GM18907 (cell line): ENCODE measurements around the gene KLC1.

ENCODE experiments used
- ATAC-seq: cut with Tn5 transposase; IDR thresholded peaks from one replicate; pipeline ENCODE4 v1.9.1; 2021; ENCODE audit warnings: mild to moderate bottlenecking, moderate library complexity; ENCODE audit not compliant: unreplicated experiment

The KLC1 gene

GRCh38 chr14:103744621-103745395 is 115.8 kb downstream of the KLC1 start:
- ATAC-seq = no peak

DNA sequence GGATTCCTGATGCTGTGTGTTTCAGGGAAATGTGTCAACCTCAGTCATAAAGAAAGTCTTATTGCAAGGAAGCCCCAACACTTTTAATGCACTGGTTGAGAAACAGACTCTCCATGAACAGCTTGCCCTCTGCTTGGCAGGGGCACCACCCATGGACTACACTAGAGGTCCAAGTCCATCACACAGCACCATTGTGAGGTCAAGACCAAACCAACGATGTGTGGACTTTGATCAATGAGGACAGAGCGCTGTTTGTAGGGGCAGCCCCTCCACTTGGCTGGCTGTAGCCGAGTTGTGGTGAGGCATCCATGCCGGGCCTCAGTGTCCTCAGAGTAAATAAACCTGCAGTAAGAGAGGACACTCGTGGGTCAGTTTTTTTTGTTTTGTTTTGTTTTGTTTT is 116.4 kb downstream of the KLC1 start:
- no peak for ATAC-seq

DNA sequence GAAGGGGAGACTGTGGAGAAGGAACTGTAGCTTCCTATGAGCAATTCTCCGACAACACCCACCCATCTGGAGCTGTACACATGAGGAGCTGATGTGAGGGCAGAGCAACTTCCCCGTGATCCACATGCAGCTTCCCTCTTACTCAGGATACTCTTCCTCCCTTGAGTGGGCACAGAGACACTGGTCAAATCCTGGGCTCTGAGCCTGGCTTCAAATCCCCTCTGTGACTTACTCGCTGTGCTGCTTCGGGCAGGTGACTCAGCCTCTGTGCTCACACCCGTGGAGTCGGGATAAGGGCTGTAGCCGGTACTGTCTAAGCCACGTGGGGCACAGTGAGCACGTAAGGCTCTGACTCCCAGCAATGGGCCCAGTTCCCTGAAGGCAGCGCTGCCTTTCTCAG is 117.7 kb downstream of the KLC1 start:
- no peak for ATAC-seq

DNA sequence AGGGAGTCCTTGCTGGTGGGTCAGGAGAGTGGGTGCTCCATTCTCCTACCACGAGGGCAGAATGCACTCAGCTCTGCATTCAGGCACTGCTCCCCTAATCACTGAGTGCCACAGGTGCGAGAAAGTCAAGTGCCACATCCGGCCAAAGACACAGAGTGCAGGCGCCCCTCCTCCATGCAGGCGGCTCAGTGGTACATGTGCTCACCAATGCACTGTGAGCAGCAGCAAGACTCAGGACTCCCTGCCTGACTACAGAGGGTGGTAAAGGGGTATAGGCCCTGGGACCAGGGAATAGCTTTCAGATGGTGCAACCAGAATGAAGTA is 119.5 kb downstream of the KLC1 start:
- no peak for ATAC-seq

GRCh38 chr14:103749452-103749851 is 120.4 kb downstream of the KLC1 start:
- ATAC-seq = no peak

- no peak for ATAC-seq
Measured at GRCh38 chr14:103749860-103750259, 120.8 kb downstream of the KLC1 start.
